ENCODE data around the gene GALNTL6. TPM values are rescaled to one million over a fixed set of nuclear protein-coding genes. Genes with fewer than 3 reads are reported as not detected.

The GALNTL6 gene
- total RNA-seq, 1 experiment from 2014 or later: not detected

GRCh38 chr4:172653676-172654075, 840.5 kb downstream of the GALNTL6 start:
- no TSS peak for BruUV-seq (replicated peaks)
- ChIA-PET CTCF (no interaction called here), POLR2A (interaction anchor here (0.7 kb wide), 1 partner anchor 396 kb away, joined by 3 read pairs; no protein-coding TSS in a partner anchor)

GRCh38 chr4:172654457-172654856, 841.3 kb downstream of the GALNTL6 start:
- no peaks in the 10 kb centered on the region for H3K79me2 ChIP-seq (ENCODE audit: insufficient read depth, low read length)
- DNase-seq (ENCODE audit: low read depth, low spot score): no peak
- H2AFZ ChIP-seq (ENCODE audit: low read depth, low read length, poor library complexity, severe bottlenecking): no peak overlapping the region
- TF ChIP-seq MAX (IDR thresholded peaks at IDR 0.05) (no peak), EGR1 (IDR thresholded peaks at IDR 0.05; ENCODE audit: low read depth) (no peak), ZBTB33 (IDR thresholded peaks at IDR 0.05; ENCODE audit: extremely low read depth, insufficient replicate concordance, low read length) (no peak), SP1 (IDR thresholded peaks at IDR 0.05; ENCODE audit: low read depth) (no peak), TCF7L2 (IDR thresholded peaks at IDR 0.05; ENCODE audit: borderline replicate concordance, extremely low read depth, insufficient read depth, insufficient read length) (no peak), REST (IDR thresholded peaks at IDR 0.05; ENCODE audit: low read depth) (no peak), EZH2 (IDR thresholded peaks at IDR 0.05) (no peak), EZH2phosphoT487 (IDR thresholded peaks at IDR 0.05; ENCODE audit: borderline replicate concordance) (no peak), ZFX (IDR thresholded peaks at IDR 0.05) (no peak), POLR2A (IDR thresholded peaks at IDR 0.05; ENCODE audit: borderline replicate concordance, extremely low read depth, insufficient read depth, insufficient read length) (no peak), POLR2AphosphoS5 (IDR thresholded peaks at IDR 0.05; ENCODE audit: low read depth, low read length) (no peak)

More at GRCh38 chr4:172653676-172654075, 840.5 kb downstream of the GALNTL6 start:
- Histone ChIP-seq H4K20me1 (ENCODE audit: insufficient read depth) (no peaks in the 10 kb centered on the region), H2AFZ (ENCODE audit: low read depth, low read length, poor library complexity, severe bottlenecking) (no peak overlapping the region), H3K9ac (ENCODE audit: low read length) (no peak overlapping the region), H3K27me3 (ENCODE audit: insufficient read depth, low read length) (no peaks in the 10 kb centered on the region), H3K4me1 (ENCODE audit: control insufficient read depth in 1 of 2, insufficient read depth in 2 of 2, low read length in 2 of 2) (no peaks in the 10 kb centered on the region), H3K9me3 (ENCODE audit: control insufficient read depth in 1 of 2, insufficient read depth in 1 of 2, low read depth in 1 of 2, low read length in 2 of 2) (no peaks in the 10 kb centered on the region), H3K79me2 (ENCODE audit: insufficient read depth, low read length) (no peaks in the 10 kb centered on the region), H3K9me2 (ENCODE audit: insufficient read depth) (no peaks in the 10 kb centered on the region), H3K4me2 (ENCODE audit: low read length) (no peak overlapping the region), H3K27ac (ENCODE audit: low read depth, low read length) (no peak overlapping the region), H3K36me3 (ENCODE audit: control insufficient read depth in 1 of 2, insufficient read depth in 2 of 2, low read length in 2 of 2) (no peaks in the 10 kb centered on the region), H3K4me3 (replicated peaks in 1 of 2; ENCODE audit: low read depth in 1 of 2, low read length in 2 of 2) (no peak overlapping the region)
- no peak for ATAC-seq
- no peak for DNase-seq (ENCODE audit: low read depth, low spot score)
- TF ChIP-seq MAX (IDR thresholded peaks at IDR 0.05) (no peak), JUND (IDR thresholded peaks at IDR 0.05) (no peak), EGR1 (IDR thresholded peaks at IDR 0.05; ENCODE audit: low read depth) (no peak), ZNF274 (IDR thresholded peaks at IDR 0.05; ENCODE audit: low read depth, low read length) (no peak), ATF3 (IDR thresholded peaks at IDR 0.05) (no peak), CEBPB (IDR thresholded peaks at IDR 0.05; ENCODE audit: low read depth) (no peak)
- intact Hi-C loops (cut with micrococcal nuclease): no loop called here
- RAD21 ChIA-PET (ENCODE audit: low non-redundant PET in 1 of 2, low total read pairs in 2 of 2, uncharacterized antibody in 2 of 2, unreplicated experiment in 2 of 2): no interaction called here

More at GRCh38 chr4:172654457-172654856, 841.3 kb downstream of the GALNTL6 start:
- Histone ChIP-seq H3K9me2 (ENCODE audit: insufficient read depth) (no peaks in the 10 kb centered on the region), H3K27ac (ENCODE audit: low read depth, low read length) (no peak overlapping the region), H3K9me3 (ENCODE audit: control insufficient read depth in 1 of 2, insufficient read depth in 1 of 2, low read depth in 1 of 2, low read length in 2 of 2) (no peaks in the 10 kb centered on the region), H4K20me1 (ENCODE audit: insufficient read depth) (no peaks in the 10 kb centered on the region), H3K4me1 (ENCODE audit: control insufficient read depth in 1 of 2, insufficient read depth in 2 of 2, low read length in 2 of 2) (no peaks in the 10 kb centered on the region), H3K4me2 (ENCODE audit: low read length) (no peak overlapping the region), H3K36me3 (ENCODE audit: control insufficient read depth in 1 of 2, insufficient read depth in 2 of 2, low read length in 2 of 2) (no peaks in the 10 kb centered on the region), H3K9ac (ENCODE audit: low read length) (no peak overlapping the region), H3K4me3 (replicated peaks in 1 of 2; ENCODE audit: low read depth in 1 of 2, low read length in 2 of 2) (no peak overlapping the region), H3K27me3 (ENCODE audit: insufficient read depth, low read length) (no peaks in the 10 kb centered on the region)
- ChIA-PET POLR2A (no interaction called here), CTCF (no interaction called here), RAD21 (ENCODE audit: low non-redundant PET in 1 of 2, low total read pairs in 2 of 2, uncharacterized antibody in 2 of 2, unreplicated experiment in 2 of 2) (no interaction called here)
- ATAC-seq: no peak
- BruUV-seq (replicated peaks): no TSS peak
- intact Hi-C loops (cut with micrococcal nuclease): no loop called here
